PC-9 (cell line): ENCODE results near the gene SPARC. TPM values are rescaled to one million over a fixed set of nuclear protein-coding genes. Genes with fewer than 3 reads are reported as not detected.

Experiments
- BruUV-seq: library from RNA; stranded (reverse); fragments of 400-500 nt; replicated peaks from 2 replicates; lab custom pipeline; 2021; lab: Mats Ljungman, UMichigan
- CTCF ChIA-PET: fragments of 300-600 bp; sonication (Branson Sonifier 250); formaldehyde crosslinking; loops from one replicate; lab custom pipeline; 2022; ENCODE audit warnings: antibody characterized with exemption; lab: Charles Lee
- POLR2A ChIA-PET: fragments of 300-600 bp; sonication (Branson Sonifier 250); formaldehyde crosslinking; loops from one replicate; lab custom pipeline; 2022; ENCODE audit warnings: antibody characterized with exemption; ENCODE audit not compliant: unreplicated experiment; lab: Charles Lee
- DNase-seq, 2 experiments: peaks; one replicate each; pipeline versions ENCODE4 v3.0.0 to v3.0.0-alpha.2; 2015 to 2022; ENCODE audit warnings: mixed read lengths in 1 of 2
- H2AFZ ChIP-seq: fragments of 200-600 bp; sonication (generic); 2 replicates; pipeline ENCODE4 v1.8.1; 2017; ENCODE audit warnings: antibody characterized with exemption
- H3F3A ChIP-seq: fragments of 200-600 bp; sonication (generic); 2 replicates; pipeline ENCODE4 v1.8.1; 2017; ENCODE audit warnings: antibody characterized with exemption, mild to moderate bottlenecking, low read depth; ENCODE audit not compliant: insufficient read depth
- H3K27ac ChIP-seq: fragments of 200-600 bp; sonication (generic); 2 replicates; pipeline ENCODE4 v1.6.1; 2016; ENCODE audit warnings: mixed run types
- H3K27me3 ChIP-seq: fragments of 200-600 bp; sonication (generic); 2 replicates; pipeline ENCODE4 v1.6.1; 2016; ENCODE audit warnings: low read depth, mixed run types; ENCODE audit not compliant: insufficient read depth
- H3K36me3 ChIP-seq: fragments of 200-600 bp; sonication (generic); 2 replicates; pipeline ENCODE4 v1.6.1; 2016; ENCODE audit warnings: low read depth, mixed run types
- H3K4me1 ChIP-seq: fragments of 200-600 bp; sonication (generic); replicated peaks from 2 replicates; pipeline ENCODE4 v1.6.1; 2016; ENCODE audit warnings: mixed run types; ENCODE audit not compliant: insufficient read depth
- H3K4me2 ChIP-seq: fragments of 200-600 bp; sonication (generic); 2 replicates; pipeline ENCODE4 v1.6.1; 2017; ENCODE audit warnings: mixed run types
- H3K4me3 ChIP-seq: fragments of 200-600 bp; sonication (generic); 2 replicates; pipeline ENCODE4 v1.6.1; 2016; ENCODE audit warnings: mixed run types
- H3K79me2 ChIP-seq: fragments of 200-600 bp; sonication (generic); 2 replicates; pipeline ENCODE4 v1.6.1; 2017; ENCODE audit warnings: low read depth, mixed run types
- H3K9me2 ChIP-seq: fragments of 200-600 bp; sonication (generic); 2 replicates; pipeline ENCODE4 v1.8.1; 2017; ENCODE audit warnings: mild to moderate bottlenecking; ENCODE audit not compliant: insufficient read depth
- H3K9me3 ChIP-seq: fragments of 200-600 bp; sonication (generic); 2 replicates; pipeline ENCODE4 v1.8.1; 2016; ENCODE audit warnings: low read depth; ENCODE audit not compliant: insufficient read depth
- H4K20me1 ChIP-seq: fragments of 200-600 bp; sonication (generic); 2 replicates; pipeline ENCODE4 v1.8.1; 2017; ENCODE audit not compliant: insufficient read depth
- CTCF ChIP-seq: fragments of 200-600 bp; sonication (generic); conservative IDR thresholded peaks from 2 replicates; pipeline ENCODE4 v1.6.1; 2017; ENCODE audit warnings: mixed run types, antibody characterized with exemption, mild to moderate bottlenecking, moderate library complexity
- EZH2 ChIP-seq: fragments of 200-600 bp; sonication (generic); IDR thresholded peaks from 2 replicates; pipeline ENCODE4 v1.8.0; 2017; ENCODE audit warnings: antibody characterized with exemption, low read depth
- intact Hi-C: fragments of 100-400 bp; cut with micrococcal nuclease; formaldehyde crosslinking; loops from one replicate; pipeline ENCODE4 v1.10.0; 2022; ENCODE audit not compliant: unreplicated experiment
- total RNA-seq: library from RNA; stranded (reverse); gene quantifications from 2 replicates; pipeline ENCODE4 v1.2.3, GENCODE V29; 2021

Gene SPARC
- total RNA-seq, 1 experiment from 2014 or later = 84.1 TPM

GRCh38 chr5:151619812-151620460, 66.8 kb downstream of the SPARC start:
- intact Hi-C loops = loop anchor here (2.0 kb wide), 1 partner anchor 27 kb away; no protein-coding TSS in a partner anchor
- no peaks in the 10 kb centered on the region for H4K20me1 ChIP-seq
- no peak overlapping the region for H2AFZ ChIP-seq
- CTCF ChIA-PET = interaction anchor here (0.6 to 1.4 kb wide), 5 partner anchors 28 to 830 kb away, joined by 3 to 5 read pairs (median 4); no protein-coding TSS in a partner anchor
- H3K4me2 ChIP-seq = peak overlapping the region; percentile 30
- H3K79me2 ChIP-seq = no peaks in the 10 kb centered on the region
- no peaks in the 10 kb centered on the region for H3K9me3 ChIP-seq
- no peak overlapping the region for H3K27ac ChIP-seq
- H3K27me3 ChIP-seq = peaks cover 18% of the 10 kb centered on the region; the same call in 1 of the 2 replicates
- H3K9me2 ChIP-seq = no peaks in the 10 kb centered on the region
- TF ChIP-seq CTCF = no peak
- TF ChIP-seq EZH2 = no peak
- H3K4me3 ChIP-seq = no peak overlapping the region
- no peaks in the 10 kb centered on the region for H3K36me3 ChIP-seq
- peak; percentile 79 to 82 for DNase-seq
- H3K4me1 ChIP-seq = peaks cover 59% of the 10 kb centered on the region
- BruUV-seq = no TSS peak
- POLR2A ChIA-PET = interaction anchor here (0.7 kb wide), 1 partner anchor 8 kb away, joined by 3 read pairs; no protein-coding TSS in a partner anchor
- H3F3A ChIP-seq = peaks cover 32% of the 10 kb centered on the region

- ChIA-PET CTCF (interaction anchor here (0.6 to 1.4 kb wide), 2 partner anchors 42 to 95 kb away, joined by 4 to 5 read pairs; no protein-coding TSS in a partner anchor), POLR2A (no interaction called here)
- TF ChIP-seq CTCF = no peak
- no peak for TF ChIP-seq EZH2
- Histone ChIP-seq H3K27me3 (peaks cover 17% of the 10 kb centered on the region; the same call in 1 of the 2 replicates), H3K9me3 (no peaks in the 10 kb centered on the region), H3K4me3 (no peak overlapping the region), H3K4me1 (peaks cover 68% of the 10 kb centered on the region), H3K4me2 (peak overlapping the region; percentile 30), H2AFZ (no peak overlapping the region), H3K27ac (peak overlapping the region; percentile 25; the same call in 1 of the 2 replicates), H4K20me1 (no peaks in the 10 kb centered on the region), H3F3A (peaks cover 34% of the 10 kb centered on the region), H3K79me2 (no peaks in the 10 kb centered on the region), H3K36me3 (no peaks in the 10 kb centered on the region), H3K9me2 (no peaks in the 10 kb centered on the region)
- intact Hi-C loops = loop anchor here (2.0 kb wide), 1 partner anchor 28 kb away; no protein-coding TSS in a partner anchor
- DNase-seq = peak in 1 of 2 experiments; percentile 44
- no TSS peak for BruUV-seq
Measured at GRCh38 chr5:151618907-151619306, 67.8 kb downstream of the SPARC start.

GRCh38 chr5:151617841-151618710, 68.6 kb downstream of the SPARC start:
- Histone ChIP-seq H2AFZ (no peak overlapping the region), H3K4me2 (peak overlapping the region; percentile 30; the same call in 1 of the 2 replicates), H3K36me3 (no peaks in the 10 kb centered on the region), H3K79me2 (no peaks in the 10 kb centered on the region), H3K4me3 (no peak overlapping the region), H3K4me1 (peaks cover 76% of the 10 kb centered on the region), H3K9me2 (no peaks in the 10 kb centered on the region), H3K9me3 (no peaks in the 10 kb centered on the region), H3F3A (peaks cover 34% of the 10 kb centered on the region), H3K27me3 (peaks cover 17% of the 10 kb centered on the region; the same call in 1 of the 2 replicates), H4K20me1 (no peaks in the 10 kb centered on the region), H3K27ac (peak overlapping the region; percentile 25)
- DNase-seq = peak in 1 of 2 experiments; percentile 97
- CTCF ChIA-PET = interaction anchor here (1.2 kb wide), 1 partner anchor 34 kb away, joined by 4 read pairs; no protein-coding TSS in a partner anchor
- POLR2A ChIA-PET = interaction anchor here (0.6 to 1.1 kb wide), 3 partner anchors 13 to 171 kb away, joined by 3 to 5 read pairs (median 4); partner anchors contain the start of genes G3BP1 and SLC36A1
- intact Hi-C loops = loop anchor here (2.0 kb wide), 1 partner anchor 29 kb away; no protein-coding TSS in a partner anchor
- no peak for TF ChIP-seq CTCF
- no peak for TF ChIP-seq EZH2
- BruUV-seq = TSS peak; percentile 14
